ENCODE measurements around the gene ZNF234. TPM values are rescaled to one million over a fixed set of nuclear protein-coding genes. Genes with fewer than 3 reads are reported as not detected.

Gene ZNF234
- total RNA-seq, result 10 to 100 TPM in 1 of 5 donors, 1 to 10 TPM in 3, under 1 TPM in 1; 0.58 to 11.6 (median 3.8) TPM
- polyA plus RNA-seq, result 1 to 10 TPM; 1.6 to 1.7 (median 1.6) TPM
- long read RNA-seq, donor 1, full-length matches to known transcripts, result 2 of 2 reads
- long read RNA-seq, donor 1, partial matches to known transcripts, result 0 of 2 reads
- long read RNA-seq, donor 1, other reads (novel, unspliced or antisense), result 0 of 2 reads
- long read RNA-seq, donor 2, full-length matches to known transcripts, result 1 of 1 reads
- long read RNA-seq, donor 2, partial matches to known transcripts, result 0 of 1 reads
- long read RNA-seq, donor 2, other reads (novel, unspliced or antisense), result 0 of 1 reads
- long read RNA-seq, donor 3, result 0 reads
- long read RNA-seq, donor 4, full-length matches to known transcripts, result 1 of 1 reads
- long read RNA-seq, donor 4, partial matches to known transcripts, result 0 of 1 reads
- long read RNA-seq, donor 4, other reads (novel, unspliced or antisense), result 0 of 1 reads
- long read RNA-seq, donor 5, full-length matches to known transcripts, result 2 of 2 reads
- long read RNA-seq, donor 5, partial matches to known transcripts, result 0 of 2 reads
- long read RNA-seq, donor 5, other reads (novel, unspliced or antisense), result 0 of 2 reads
- long read RNA-seq, donor 6, full-length matches to known transcripts, result 2 of 2 reads
- long read RNA-seq, donor 6, partial matches to known transcripts, result 0 of 2 reads
- long read RNA-seq, donor 6, other reads (novel, unspliced or antisense), result 0 of 2 reads
- long read RNA-seq, donor 7, full-length matches to known transcripts, result 1 of 1 reads
- long read RNA-seq, donor 7, partial matches to known transcripts, result 0 of 1 reads
- long read RNA-seq, donor 7, other reads (novel, unspliced or antisense), result 0 of 1 reads
- long read RNA-seq, donor 8, full-length matches to known transcripts, result 3 of 3 reads
- long read RNA-seq, donor 8, partial matches to known transcripts, result 0 of 3 reads
- long read RNA-seq, donor 8, other reads (novel, unspliced or antisense), result 0 of 3 reads
- long read RNA-seq, donor 9, result 0 reads
- long read RNA-seq, donor 10, result 0 reads

DNA sequence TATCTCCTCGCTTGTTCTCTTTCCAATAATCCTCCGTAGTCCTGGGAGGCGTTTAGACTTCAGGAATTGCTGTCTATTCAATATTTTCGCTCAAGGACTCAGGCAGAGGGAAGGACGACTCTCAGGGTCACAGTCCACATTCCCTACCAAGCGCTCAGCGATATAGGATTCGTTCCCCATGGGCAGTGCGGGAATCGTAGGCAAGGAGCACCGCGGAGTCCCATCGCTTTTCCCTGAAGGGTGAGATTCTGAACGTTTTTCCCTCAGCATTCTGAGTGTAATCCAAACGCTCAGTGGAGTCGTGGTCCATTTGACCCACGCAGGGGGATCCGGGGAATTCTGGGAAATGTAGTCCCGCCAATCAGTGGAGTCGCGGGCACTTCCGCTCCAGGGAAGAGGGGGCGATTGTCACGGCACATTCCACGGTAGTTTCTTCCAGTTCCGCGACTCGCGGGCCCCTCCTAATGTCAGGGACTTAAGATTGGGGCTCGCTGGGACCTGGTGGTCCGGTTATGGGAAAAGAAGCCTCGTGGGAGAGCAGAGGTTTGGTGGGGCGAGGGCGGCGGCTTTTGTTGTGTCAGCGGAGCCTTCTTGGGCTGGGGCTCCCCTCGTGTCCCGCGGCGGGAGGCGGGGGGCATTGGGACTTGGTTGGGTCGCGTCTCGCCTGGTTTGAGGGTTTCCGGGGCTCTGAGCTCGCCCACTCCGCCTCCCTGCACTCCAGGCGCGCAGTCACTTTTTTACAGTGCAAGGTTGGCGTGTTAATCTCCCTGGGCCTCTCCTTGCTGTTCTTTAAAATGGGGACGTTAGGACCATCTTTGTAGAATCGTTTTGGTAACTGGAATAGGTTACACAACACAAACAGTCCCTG, at the start of gene ZNF234:
Gene ZNF234, plus strand, starts transcription at position 364 of the 868 bp plus-strand sequence. CDS start 3,079 bp downstream, outside the sequence.
- Histone ChIP-seq H3K4me1 (peaks cover 13 to 25% (median 22%) of the 10 kb centered on the region in 4 donors), H3K27ac (peak within 1 kb of the TSS; percentile 71 to 84 (median 79)), H3K36me3 (peaks cover 5 to 26% (median 25%) of the 10 kb centered on the region in 4 donors), H3K9me3 (peaks cover 0 to 3% (median 0%) of the 10 kb centered on the region in 4 donors), H3K4me3 (peak within 1 kb of the TSS; percentile 87 to 97 (median 91)), H3K27me3 (no peaks in the 10 kb centered on the region)
- intact Hi-C loops (cut with DNase I; ENCODE audit: low total_unique reads), result no loop called here
- DNase-seq, result peak; percentile 75 to 95
- WGBS, 5 donors, result 0 to 5% (median 0%) methylated on average over 46 to 52 of the region's 52 CpGs
- TF ChIP-seq POLR2A (IDR thresholded peaks at IDR 0.05), result no peak
- TF ChIP-seq POLR2AphosphoS5 (IDR thresholded peaks at IDR 0.05), result peak; percentile 26 to 72 (median 44)

GRCh38 chr19:44092108-44092507, 49.2 kb upstream of the ZNF234 start:
- no peak for TF ChIP-seq POLR2AphosphoS5 (IDR thresholded peaks at IDR 0.05)
- no peak for TF ChIP-seq EP300 (IDR thresholded peaks at IDR 0.05)
- TF ChIP-seq POLR2A (IDR thresholded peaks at IDR 0.05), result no peak
- TF ChIP-seq CTCF (IDR thresholded peaks at IDR 0.05), result no peak
- no peak overlapping the region for H3K27ac ChIP-seq
- no peak overlapping the region for H3K4me3 ChIP-seq
- intact Hi-C loops (cut with DNase I; ENCODE audit: low total_unique reads), result no loop called here
- no peaks in the 10 kb centered on the region for H3K27me3 ChIP-seq
- peaks cover 3 to 18% (median 15%) of the 10 kb centered on the region in 4 donors for H3K4me1 ChIP-seq
- DNase-seq, result no peak
- no peaks in the 10 kb centered on the region for H3K9me3 ChIP-seq
- peaks cover under 1 to 30% (median 17%) of the 10 kb centered on the region in 4 donors for H3K36me3 ChIP-seq
- WGBS, 5 donors, result 56 to 80% (median 66%) methylated on average over 4 of the region's 4 CpGs

DNA sequence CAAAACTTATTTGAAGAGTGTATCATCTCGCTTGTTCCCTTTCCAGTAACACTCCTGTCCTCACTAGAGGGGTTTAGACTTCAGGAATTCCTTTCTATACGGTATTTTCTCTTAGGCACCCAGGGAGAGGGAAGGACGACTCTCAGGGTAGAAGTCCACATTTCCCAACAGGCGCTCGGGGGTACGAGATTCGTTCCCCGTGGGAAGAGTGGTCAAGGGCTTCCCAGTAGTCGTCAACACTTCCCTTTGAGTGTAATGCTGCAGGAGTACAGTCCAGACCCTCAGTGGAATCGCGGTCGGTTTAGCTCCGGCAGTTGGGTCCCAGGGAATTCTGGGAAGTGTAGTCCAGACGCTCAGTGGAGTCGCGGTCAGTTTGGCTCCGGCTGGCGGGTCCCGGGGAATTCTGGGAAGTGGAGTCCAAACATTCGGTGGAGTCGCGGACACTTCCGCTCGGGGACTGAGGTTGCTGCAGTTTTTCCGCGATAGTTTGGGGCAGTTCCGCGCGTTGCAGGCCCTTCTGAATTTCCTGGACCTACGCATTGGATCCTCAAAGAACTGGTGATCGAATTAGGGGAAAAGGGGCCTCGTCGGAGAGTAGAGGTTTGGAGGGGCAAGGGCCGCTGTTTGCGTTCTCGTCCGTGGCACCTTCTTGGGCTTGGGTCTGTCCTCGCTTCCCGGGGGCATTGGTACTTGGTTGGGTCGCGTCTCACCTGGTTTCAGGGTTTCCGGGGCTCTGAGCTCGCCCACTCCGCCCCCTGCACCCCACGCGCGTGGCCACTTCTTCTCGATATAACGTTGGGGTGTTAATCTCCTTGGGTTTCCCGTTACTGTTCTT, 47.2 kb upstream of the ZNF234 start, which contains the start of gene ZNF224:
Gene ZNF224, plus strand, starts transcription at position 431 of the 835 bp plus-strand sequence. CDS start 3,513 bp downstream, outside the sequence.
- H3K9me3 ChIP-seq, result peaks cover 0 to 5% (median 0%) of the 10 kb centered on the region in 4 donors
- WGBS, 5 donors, result 0 to 1% (median 1%) methylated on average over 29 to 50 of the region's 50 CpGs
- DNase-seq, result peak; percentile 89 to 98
- H3K4me3 ChIP-seq, result peak within 1 kb of the TSS; percentile 71 to 96 (median 80)
- H3K36me3 ChIP-seq, result peaks cover 5 to 32% (median 26%) of the 10 kb centered on the region in 4 donors
- TF ChIP-seq EP300 (IDR thresholded peaks at IDR 0.05), result no peak
- peak; percentile 9 to 71 (median 68) for TF ChIP-seq POLR2AphosphoS5 (IDR thresholded peaks at IDR 0.05)
- no peak for TF ChIP-seq CTCF (IDR thresholded peaks at IDR 0.05)
- TF ChIP-seq POLR2A (IDR thresholded peaks at IDR 0.05), result no peak
- H3K4me1 ChIP-seq, result peaks cover 3 to 18% (median 15%) of the 10 kb centered on the region in 4 donors
- H3K27ac ChIP-seq, result peak within 1 kb of the TSS; percentile 64 to 85 (median 76)
- intact Hi-C loops (cut with DNase I; ENCODE audit: low total_unique reads), result no loop called here
- no peaks in the 10 kb centered on the region for H3K27me3 ChIP-seq

Data from stomach (tissue), 19 donors.